Left hindlimb (tissue), 1 donor: ENCODE data around the gene PEX1.
"Not testable (repeated sequence)": the region's sequence is repeated elsewhere in the genome, so short reads cannot be mapped to it uniquely, and the experiment has no call there.

Source experiments
- DNase-seq: peaks from one replicate; pipeline ENCODE4 v3.0.0-alpha.2; 2018

Gene PEX1

DNA sequence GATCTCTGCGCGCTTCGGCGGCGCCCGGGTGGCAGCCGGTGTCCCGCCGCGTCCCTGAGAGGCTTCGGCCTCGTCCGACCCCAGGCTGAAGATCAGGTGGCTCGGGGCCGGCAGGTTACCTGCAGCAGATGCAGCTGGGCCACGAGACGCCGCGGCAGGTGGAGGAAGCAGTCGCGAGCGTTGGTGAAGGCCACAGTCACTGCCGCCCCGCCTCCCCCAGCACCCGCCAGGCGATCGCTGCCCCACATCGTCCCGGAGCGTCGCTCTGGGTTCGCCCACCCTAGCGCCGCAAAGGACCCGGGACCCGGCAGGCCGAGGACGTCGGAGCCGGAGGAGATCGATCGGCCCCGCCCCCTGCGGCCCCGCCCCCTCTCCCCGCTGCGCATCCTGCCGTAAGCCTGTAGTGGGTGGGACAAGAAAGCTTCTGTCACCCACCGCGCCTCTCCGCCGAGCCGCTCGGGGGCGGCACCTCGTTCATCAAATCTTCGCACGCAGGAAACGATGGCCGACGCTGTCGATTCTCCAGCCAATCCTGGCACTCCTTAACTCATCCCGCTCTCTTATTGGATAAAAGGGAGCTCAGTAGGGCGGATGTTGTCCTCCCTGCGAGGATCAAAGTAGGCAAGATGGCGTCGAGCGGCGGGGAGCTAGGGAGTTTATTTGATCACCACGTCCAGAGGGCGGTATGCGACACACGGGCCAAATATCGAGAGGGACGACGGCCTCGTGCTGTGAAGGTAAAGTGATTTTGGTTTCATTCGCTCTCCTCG lies at the start of gene PEX1, which contains the start of gene RBM48:
PEX1 (minus strand) TSS at position 333 of the 770 bp plus-strand sequence; CDS start at position 248, 85 bp downstream.
RBM48 (plus strand) TSS at position 608 of the 770 bp plus-strand sequence; CDS start at position 627, 19 bp downstream.
- DNase-seq = peak; percentile 99

DNA sequence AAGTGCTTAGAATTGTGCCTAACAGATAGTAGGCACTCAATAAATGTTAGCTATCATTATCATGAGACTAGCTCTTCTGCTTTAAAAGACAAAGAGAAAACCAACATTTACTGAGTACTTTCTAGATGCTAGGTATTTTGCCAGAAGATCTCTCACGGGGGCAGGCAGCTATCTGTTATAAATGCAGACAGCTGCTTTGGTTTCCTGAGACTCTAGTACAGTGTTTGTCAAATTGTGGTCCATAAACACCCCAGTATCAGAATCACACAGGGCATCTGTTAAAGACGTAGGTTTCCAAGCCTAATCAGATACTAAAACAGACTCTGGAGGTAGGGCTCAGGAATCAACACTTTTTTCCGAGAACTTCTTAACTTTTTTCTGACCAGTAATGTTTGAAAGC lies 48.0 kb upstream of the PEX1 start:
- DNase-seq = no peak

DNA sequence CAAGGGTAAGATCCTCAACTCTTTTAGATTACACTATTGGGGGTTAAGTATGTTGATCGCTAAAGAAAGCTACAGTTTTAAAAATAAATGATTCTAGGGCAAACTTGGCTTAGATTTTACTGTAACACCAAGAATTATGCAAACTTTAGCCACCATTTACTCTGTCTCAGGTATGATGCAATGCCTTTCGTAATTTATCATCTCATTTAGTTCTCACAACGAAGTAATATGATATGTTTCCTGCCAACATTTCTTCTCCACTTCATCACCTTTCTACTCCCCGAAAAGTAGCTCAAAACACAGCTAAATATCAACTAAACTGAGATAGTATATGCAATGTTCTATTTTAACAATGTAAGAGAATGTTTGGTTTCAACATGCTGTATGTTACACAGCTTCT lies 40.8 kb upstream of the PEX1 start:
- DNase-seq = no peak

GRCh38 chr7:92567460-92567859 lies 39.1 kb upstream of the PEX1 start:
- no peak for DNase-seq

GRCh38 chr7:92563345-92563744 lies 35.0 kb upstream of the PEX1 start:
- DNase-seq = no peak

GRCh38 chr7:92560602-92561001 lies 32.3 kb upstream of the PEX1 start:
- no peak for DNase-seq

DNA sequence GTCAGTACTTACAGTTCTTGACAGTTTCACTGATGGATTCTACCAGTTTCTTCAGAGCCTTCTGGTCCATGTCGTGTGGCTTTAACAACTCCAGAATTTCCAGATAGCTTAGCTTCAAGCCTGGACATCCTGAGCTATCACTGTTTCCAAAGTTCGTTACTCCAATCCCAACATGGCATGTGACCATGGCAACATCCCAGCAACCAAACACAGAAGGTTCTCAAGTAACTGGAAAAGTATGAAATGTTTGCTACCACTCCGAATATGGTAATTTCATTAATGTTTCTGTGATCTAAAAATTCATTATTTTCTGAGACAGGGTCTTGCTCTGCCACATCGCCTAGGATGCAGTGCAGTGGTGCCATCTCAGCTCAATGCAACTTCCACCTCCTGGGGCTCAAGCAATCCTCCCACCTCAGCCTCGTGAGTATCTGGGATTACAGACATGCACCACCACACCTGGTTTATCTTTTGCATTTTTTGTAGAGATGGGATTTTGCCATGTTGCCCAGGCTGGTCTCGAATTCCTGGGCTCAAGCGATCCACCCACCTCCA lies 29.6 kb upstream of the PEX1 start:
- DNase-seq = no peak

DNA sequence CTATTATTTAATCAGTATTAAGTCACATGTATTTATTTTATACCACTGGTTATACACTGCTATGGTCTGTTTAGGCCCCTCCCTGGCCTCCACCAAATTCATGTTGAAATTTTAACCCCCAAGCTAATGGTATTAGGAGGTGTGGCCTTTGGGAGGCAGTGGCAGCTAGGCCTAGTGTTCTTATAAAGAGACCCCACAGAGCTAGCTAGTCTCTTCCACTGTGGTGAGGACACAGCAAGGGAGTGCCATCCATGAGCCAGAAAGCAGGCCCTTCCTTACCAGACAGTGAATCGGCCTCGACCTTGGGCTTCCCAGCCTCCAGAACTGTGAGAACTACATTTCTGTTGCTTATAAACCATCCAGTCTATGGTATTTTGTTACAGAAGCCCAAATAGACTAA lies 28.9 kb upstream of the PEX1 start:
- no peak for DNase-seq

- no peak for DNase-seq
These were observed 21.9 kb upstream of the PEX1 start for GRCh38 chr7:92550194-92550593.

- DNase-seq = no peak
These were observed 19.3 kb upstream of the PEX1 start for GRCh38 chr7:92547579-92547978.

DNA sequence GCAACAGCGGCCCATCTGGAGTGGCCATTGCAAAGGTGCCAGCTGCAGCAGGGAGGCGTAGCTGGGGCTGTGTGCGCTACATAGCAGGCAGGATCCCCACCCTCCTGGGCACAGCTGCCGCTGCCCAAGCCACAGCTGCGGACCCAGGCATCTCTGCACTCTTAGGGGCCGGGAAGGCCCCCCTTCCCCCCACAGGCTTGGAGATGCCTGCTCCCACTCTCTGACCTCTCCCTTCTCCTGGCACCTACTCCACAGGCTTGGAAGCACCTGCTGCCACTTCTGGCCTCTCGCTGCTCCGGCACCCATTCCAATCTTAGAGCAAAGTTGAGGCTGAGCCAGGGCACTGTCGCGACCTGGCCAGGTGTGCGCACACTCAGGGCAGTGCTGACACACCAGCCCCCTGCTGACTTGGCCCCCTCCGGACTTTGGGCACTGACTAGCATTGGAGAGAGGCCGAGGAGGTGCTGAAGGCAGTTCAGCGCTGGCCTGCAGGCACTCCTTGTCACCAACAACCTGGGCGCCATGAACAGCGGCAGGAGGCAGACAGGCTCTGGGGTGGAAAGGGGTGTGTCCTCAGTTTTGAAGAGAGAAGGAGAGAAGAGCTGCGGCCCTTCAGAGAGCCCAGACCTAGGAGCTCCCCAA lies 18.7 kb upstream of the PEX1 start:
- no peak for DNase-seq

DNA sequence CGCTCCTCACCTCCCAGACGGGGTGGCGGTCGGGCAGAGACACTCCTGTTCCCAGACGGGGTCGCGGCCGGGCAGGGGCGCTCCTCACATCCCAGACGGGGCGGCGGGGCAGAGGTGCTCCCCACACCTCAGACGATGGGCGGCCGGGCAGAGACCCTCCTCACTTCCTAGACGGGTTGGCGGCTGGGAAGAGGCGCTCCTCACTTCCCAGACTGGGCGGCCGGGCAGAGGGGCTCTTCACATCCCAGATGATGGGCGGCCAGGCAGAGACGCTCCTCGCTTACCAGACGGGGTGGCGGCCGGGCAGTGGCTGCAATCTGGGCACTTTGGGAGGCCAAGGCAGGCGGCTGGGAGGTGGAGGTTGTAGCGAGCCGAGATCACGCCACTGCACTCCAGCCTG lies 16.8 kb upstream of the PEX1 start:
- DNase-seq = not testable (repeated sequence)

GRCh38 chr7:92543542-92543941 lies 15.2 kb upstream of the PEX1 start:
- not testable (repeated sequence) for DNase-seq

DNA sequence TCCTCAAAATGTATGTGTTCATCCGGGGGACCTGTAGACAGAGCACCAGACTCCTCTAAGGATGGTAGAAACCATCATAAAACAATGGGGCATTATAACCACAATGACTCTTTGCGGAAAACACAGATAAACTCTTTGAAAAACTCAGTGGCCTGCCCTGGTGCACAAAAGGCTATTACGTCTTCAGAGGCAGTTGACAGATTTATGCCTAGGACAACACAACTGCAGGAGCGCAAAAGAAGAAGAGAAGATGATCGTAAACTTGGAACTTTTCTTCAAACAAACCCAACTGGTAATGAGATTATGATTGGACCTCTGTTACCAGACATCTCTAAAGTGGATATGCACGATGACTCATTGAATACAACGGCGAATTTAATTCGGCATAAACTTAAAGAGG lies 6.3 kb upstream of the PEX1 start:
- no peak for DNase-seq

GRCh38 chr7:92528958-92529264 lies 591 bp upstream of the PEX1 start:
- DNase-seq = no peak

GRCh38 chr7:92527300-92528187 lies 776 bp downstream of the PEX1 start:
- peak; percentile 37 for DNase-seq

GRCh38 chr7:92523110-92523509 lies 5.2 kb downstream of the PEX1 start:
- no peak for DNase-seq

DNA sequence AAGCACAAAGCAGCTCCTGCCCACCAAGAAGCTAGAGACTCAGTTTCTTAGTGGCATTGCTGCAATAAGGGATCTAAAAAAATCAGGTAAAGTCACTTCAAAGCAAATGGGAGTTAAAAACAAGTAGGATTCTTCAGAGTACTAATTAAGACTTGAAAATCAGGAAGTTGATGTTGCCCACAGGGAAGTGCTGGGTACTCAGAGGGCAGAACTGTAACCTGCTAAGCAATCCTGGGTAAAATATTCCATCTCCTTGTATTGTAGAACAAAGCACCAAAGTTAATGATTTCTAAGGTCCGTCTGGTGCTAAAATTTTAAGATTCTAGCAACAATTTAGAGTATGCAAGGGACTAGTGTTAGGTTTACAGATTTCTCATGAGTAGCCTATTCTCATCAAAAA lies 8.3 kb downstream of the PEX1 start:
- no peak for DNase-seq

- no peak for DNase-seq
These were observed 10.7 kb downstream of the PEX1 start for GRCh38 chr7:92517631-92518030.

GRCh38 chr7:92513167-92513902 lies 15.0 kb downstream of the PEX1 start:
- DNase-seq = no peak

GRCh38 chr7:92508946-92509345 lies 19.4 kb downstream of the PEX1 start:
- no peak for DNase-seq

DNA sequence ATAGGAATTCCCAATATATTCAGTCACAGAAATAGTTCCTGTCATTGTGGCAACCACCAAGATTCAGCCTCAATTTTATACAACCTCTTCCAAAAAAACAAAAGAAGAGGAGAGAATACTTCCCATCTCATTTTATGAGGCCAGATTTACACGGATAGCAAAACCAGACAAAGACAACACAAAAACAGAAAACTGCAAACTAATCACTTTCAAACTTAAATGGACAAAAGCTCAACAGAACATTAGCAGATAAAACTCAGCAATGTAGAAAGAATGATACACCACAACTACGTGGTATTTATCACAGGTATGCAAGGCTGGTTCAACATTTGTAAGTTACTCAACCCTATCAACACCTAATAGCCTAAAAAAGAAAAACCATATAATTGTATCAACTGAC lies 22.0 kb downstream of the PEX1 start:
- no peak for DNase-seq

GRCh38 chr7:92504563-92504962 lies 23.8 kb downstream of the PEX1 start:
- DNase-seq = no peak
